EL (cell line): ENCODE results near the gene PTPRN2.

Experiments
- DNase-seq: peaks from one replicate; pipeline ENCODE4 v3.0.0-alpha.2; 2016

Gene PTPRN2

DNA sequence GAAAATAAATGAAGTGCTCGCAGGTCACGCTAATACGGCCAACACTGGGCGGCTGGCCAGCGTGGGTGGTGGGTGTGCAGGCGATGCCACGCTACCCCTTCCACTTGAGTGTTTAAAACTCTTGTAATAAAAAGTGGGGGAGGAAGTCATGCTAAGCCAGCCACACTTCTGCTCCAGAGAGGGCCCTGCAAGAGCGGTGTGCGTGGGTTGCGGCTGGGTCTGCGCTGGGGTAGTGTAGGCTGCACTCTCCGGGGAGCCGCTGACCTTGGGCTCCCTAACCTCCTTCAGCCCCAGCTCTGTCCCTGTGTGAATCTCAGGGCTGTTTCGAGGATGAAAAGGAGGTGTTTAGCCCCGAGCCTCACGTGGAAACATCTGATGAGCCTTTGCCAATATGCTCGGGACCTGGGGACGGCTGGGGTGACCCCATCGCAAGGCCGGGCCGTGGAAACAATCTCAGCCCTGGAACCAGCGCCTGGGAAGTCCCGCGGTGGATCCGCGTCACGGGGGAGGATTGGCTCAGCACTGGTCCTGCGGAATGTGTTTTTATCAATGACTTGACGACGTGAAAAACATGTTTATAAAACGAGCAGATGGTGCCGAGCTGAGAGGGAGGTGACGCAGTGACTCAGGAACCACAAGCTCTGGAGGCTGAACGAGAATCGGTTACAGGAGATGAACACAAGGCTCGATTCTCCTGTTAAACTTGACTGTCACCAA lies 972.4 kb downstream of the PTPRN2 start:
- no peak for DNase-seq

DNA sequence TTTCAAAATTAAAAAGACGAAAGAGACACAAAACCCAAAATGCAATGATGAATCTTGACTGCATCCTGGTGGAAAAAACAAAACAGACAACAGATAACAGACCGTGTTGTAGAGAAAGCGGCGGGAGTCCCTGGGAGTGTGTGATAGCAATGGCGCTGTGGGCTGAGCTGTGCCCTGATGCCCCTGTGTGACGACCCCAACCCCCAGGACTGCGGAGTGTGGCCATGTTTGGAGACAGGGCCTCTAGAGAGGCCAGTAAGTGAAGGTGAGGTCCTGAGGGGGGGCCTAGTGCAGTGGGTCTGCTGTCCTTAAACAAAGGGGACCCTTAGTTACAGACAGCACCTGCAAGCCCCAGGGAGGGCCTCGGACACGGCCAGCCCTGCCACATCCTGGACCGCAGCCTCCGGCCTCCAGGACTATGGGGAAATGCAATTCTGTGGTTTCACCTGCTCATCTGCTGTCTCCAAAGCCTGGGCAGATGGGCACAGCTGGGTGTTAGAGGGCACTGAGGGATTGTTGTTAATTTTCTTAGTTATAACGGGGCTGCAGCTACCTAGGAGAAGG lies 973.1 kb downstream of the PTPRN2 start:
- no peak for DNase-seq

DNA sequence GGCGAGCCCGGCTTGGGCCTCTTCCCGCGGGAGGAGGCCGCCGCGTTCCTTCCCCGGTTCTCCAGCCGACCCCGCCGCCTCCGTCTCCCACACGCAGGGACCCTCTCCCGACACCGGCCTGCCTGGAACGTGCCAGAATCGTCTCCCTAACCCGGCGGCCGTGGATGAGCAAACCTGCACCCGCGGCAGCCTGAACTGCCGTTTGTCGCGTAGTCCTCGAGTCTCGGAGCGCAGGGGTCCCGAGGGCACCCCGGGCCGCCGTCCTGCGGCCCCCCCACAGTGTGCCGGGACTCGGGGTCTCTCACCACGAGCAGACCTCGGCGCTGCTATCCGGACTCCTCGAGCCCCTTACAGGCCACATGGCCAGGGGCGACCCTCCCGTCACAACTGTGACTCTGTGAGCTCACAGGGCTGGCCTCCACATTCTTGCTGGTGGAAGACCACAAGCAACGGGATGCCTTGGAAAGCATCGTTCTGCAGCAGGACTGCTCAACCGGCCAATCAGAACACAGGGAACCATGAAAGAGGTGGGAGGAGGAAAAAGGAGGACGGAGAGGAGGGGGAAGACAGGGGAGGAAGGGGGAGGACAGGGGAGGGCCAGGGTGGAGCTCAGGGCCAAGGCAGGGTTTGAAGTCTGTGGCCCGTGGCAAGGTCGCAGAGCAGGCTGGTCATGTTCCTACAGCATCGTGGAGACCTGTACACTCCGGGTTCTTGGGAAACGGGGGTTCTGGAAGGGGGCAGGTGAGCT lies 973.9 kb downstream of the PTPRN2 start:
- DNase-seq = no peak

DNA sequence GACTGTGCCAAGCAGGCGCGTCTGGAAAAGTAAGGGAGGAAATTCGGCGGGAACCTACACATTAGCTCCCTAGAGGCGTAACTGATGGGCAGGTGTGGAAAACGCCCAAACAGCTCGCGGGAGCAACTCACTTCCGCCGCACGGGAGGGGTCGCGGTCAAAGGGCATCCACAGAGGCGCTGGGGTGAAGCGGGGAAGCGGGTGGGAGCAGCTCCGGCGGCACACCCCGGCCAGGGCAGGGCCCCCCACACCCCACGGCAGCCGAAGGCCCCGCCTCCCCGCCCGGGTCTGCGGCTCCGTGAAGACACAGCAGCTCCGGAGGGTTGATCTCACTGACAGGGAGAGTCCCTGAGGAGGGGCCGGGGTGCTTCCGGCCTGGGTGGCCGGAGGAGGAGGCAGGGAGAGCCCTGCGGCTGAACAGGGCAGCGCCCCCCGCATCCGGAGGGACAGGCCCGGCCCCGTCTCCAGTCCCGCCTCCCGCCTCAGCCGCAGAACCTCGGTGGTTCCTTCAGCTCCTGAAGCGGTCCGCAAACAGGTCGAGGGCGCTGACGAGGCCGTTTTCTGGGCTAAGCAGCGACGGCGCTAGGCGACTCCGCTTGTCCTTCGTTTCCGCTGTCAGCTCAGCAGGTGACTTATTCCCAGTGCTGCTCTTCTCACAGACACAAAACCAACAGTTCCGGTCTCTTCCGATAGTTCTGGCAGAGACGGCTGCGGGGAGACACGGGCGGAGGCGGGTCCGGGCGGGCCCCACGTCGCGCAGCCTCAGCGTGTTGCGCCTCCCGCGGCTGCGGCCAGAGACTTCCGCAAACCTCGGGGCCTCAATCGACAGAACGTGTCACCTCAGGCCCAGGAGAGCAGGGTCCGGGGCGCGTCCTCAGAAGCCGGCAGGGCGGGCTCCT lies 974.7 kb downstream of the PTPRN2 start:
- no peak for DNase-seq

DNA sequence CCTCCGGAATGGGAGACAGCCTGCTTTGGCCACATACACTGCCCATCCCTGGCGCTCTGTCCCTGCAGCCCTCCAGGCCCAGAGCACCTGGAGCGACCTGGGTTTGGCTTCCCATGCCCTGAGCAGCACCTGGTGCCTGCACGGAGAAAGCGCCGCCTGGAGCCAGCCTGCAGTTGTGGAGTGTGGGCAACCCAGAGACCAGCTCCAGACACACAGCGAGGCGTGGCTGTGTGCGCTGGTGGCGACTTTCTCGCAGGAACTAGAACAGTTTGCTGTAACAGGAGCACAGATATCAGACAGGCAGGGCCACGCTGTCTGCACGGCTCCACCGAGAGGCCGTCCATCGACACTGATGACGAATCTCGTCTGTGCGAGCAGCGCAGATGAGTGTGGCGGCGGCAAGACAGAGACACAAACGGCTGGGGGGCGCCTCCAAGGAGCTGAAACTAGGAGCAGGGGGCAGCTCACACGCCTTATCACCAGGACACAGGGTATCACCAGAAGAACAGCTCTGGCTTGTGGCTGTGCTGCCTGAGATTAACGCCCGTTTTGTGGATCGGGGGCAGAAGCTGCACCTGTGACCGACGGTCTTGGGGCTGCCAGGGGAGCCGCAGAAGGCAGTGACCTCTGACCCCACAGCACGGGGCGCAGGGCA lies 975.5 kb downstream of the PTPRN2 start:
- DNase-seq = no peak

DNA sequence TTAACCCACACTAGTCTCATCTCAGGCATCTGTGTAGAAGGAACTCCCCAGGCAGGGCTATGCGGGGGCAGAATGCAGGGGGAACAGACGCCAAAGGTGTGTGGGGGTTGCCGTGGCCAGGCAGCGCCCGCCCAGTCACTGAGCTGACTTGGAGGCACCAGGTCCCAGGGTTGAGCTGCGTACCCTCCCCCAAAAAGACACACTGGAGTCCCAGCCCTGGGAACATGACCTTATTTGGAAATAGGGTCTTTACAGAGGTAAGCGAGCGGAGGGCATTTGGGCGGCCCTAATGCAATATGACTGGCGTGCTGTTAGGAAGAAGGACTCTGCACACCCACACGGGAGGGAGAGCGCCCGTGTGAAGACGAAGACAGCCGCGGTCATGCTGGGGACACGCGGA lies 976.3 kb downstream of the PTPRN2 start:
- DNase-seq = no peak

DNA sequence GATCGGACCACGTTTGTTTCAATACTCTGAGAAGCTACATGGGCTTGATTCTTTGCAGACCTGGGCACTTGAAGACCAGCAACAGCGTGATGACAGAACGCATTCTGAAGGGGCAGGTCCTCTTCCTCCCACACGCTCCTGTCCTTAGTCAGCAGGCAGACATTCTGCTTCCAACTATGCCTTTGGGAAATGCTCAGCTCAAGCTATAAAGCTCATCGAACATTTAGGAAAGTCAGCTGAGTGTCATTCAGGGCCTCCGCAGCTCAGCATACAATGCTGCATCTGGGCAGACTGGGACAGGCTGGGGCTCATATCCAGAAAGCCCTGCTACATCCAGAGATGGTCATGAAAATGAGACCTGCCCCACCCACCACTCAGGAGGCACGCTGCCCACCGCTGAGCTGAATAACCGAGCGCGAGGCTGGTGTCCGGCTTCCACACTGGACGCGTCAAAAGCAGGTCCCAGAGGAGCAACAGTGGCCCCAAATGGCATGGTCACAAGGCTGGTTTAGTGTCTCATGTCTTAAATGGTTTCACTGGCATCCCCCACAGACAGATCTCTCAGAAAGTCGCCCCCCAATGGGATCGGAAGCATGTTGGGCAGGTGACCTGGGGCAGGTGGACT lies 976.8 kb downstream of the PTPRN2 start:
- no peak for DNase-seq

DNA sequence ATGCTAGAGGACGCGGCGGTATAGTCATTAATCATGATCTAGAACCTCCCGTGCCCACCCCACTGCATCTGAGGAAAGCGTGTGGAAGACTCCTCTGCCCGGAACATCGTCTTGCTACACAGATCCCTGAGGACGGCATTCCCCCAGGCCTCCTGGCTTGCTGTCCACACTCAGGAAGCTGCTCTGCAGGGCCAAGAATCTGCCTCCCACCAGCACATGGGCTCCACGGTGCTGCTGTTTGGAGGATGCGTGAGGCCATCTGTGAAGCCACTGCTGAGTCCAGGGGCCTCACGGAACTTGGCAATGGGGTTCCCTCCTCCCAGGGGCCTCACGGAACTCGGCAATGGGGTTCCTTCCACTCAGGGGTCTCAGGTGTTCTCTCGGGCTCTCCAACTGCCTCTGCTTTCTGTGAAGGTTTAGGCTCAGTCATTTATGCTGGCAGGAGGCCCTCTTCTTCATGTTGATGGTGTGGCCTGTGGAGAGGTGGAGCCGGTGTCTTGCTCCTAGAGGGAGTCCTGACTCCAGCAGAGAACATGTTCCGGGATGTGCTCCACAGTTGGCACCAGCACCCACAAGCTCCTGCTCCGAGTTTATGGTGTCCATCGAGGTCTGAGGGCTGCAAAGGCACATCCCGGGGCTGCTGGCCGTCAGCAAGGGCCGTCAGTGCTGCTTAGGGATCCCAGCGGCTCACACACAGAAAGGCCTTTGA lies 977.5 kb downstream of the PTPRN2 start:
- DNase-seq = no peak

DNA sequence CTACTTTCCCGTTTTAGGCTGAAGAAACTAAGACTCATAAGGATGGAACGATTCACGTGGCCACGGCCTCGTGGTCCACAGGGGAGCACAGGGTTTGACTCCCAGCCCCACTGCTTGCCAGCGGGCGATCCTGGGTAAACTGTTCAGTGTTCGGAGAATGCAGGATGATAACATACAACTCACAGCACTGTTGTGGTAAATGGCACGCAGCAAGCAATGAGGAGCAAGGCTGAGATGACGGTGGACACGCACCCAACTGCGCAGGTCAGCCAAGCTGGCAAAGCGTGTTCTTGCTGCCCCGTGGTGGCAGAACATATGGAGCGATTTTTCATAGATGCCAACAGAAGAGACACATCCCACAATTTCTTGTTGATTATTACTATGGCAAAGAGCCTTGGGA lies 978.1 kb downstream of the PTPRN2 start:
- no peak for DNase-seq

DNA sequence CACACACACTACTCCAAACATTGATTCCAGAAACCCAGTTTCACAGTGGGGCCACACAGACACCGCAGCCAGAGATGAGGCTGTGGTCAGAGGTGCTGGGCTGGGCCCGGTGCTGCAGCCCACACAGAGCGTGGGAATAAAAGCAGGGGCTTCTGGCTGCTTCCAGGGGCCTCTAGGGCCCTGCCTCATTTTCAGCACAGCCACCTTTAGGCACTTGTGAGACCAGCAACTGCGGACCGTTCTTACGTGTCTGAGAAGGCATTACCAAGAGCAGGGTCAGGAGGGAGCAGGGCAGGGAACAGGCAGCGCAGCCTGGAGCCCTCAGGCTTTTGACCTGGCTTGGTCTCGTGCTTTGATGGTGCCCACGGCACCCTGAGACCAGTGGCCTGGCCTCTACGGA lies 980.4 kb downstream of the PTPRN2 start:
- DNase-seq = no peak

DNA sequence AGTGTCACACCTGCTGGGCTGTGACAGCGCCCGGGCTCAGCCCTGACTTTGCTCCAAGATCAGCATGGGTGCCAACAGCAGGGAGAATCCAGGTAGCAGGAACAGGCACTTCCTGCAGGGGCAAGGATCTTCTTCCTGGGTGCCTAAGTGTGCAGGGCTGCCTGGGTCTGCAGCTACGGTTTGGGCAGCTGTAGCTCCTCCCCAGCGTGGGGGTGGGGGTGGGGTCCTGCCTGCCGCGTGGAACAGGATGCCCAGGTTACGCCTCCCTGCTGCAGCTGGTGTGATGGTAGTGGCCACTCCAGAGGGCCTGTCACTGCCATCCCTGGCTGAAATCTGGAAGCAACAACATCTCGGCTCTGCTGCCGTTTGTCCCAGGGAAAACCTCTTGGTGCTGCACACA lies 981.5 kb downstream of the PTPRN2 start:
- no peak for DNase-seq

DNA sequence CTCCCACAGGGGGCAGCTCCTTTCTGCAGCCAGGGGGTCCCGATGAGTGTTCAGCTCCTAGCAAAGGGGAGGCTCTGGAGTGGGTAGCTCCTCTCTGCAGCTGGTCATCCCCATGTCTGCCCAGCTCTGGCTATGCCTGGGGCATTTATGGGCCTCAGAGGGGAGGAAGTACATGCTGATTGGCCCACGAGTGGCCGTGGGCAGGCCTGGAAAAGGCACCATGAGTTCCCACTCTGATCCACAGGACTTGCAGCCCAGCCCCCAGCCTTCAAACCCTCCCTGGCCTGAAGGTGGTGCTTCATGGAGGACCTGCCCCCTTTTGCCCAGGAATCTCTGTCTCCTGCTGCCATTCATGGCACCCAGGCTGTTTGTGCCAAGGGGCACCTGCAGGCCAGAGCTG lies 982.0 kb downstream of the PTPRN2 start:
- DNase-seq = no peak

DNA sequence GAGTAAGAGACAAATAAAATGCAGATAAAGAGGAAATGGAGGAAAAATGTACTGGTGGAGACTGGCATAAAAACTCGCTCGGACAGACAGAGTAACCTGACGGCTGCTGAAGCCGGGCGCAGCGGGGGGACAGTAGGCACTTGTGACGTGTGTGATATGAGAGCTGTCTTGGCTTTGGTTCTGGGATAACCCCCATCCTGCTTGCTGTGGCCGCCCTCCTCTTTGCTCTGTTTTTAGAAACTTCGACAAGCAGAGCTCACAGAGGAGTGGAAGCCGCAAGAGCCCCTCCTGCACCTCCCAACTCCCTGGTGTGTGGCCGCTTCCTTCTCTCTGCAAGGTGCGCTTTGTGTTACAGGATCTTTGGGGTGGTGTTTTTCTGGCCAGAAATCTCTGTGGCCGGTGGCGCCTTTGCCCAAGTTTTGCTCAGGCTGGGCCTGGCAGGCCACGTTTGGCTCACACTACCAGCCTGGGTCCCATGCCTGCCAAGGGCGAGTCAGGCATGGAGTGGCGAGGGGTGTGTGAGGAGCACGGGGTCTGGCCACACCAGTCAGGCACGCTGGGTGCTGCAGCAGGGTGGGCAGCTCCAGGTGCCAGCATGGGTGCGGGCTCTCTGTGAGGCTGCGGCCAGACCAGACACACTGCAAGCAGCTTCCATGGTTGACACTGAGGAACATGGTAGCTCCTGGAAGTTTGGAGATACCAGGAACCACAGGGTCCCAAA lies 982.8 kb downstream of the PTPRN2 start:
- no peak for DNase-seq

DNA sequence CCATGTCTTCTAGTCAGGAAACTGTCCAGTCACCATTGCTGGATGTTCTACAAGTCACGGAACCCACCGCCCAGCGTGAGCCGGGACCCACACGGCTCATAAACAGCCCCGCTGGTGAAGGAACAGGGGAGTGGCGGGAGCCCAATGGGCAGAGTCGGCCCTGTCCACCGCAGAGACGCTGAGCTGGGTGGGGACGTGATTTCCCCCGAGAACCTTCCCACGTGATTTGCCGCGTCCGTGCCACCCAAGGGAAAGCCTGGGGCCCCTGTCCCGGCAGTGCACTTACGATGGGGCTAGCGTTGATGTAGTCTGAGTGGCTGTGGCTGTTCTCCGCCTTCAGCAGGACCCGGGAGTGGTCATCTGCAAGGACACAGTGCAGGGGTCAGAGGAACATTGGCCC lies 983.9 kb downstream of the PTPRN2 start:
- no peak for DNase-seq

DNA sequence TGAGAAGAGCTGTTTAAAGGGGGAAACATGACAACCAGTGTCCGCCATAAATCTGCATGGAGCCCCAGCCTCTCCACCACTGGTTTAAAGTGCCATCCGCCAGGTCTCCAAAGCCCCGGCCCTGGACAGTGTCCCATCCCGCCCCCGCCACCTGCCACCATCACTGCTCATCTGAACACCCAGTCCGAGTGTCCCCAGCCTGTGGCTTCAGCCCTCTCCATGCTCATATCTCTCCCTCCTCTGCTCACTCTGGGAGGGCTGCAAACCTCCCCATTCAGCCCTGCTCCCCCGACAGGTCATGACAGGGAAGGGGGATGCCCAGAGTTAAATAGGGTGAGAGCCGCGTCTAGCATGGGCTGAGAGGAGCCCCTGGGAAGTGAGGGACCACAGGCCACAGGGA lies 984.6 kb downstream of the PTPRN2 start:
- DNase-seq = no peak

DNA sequence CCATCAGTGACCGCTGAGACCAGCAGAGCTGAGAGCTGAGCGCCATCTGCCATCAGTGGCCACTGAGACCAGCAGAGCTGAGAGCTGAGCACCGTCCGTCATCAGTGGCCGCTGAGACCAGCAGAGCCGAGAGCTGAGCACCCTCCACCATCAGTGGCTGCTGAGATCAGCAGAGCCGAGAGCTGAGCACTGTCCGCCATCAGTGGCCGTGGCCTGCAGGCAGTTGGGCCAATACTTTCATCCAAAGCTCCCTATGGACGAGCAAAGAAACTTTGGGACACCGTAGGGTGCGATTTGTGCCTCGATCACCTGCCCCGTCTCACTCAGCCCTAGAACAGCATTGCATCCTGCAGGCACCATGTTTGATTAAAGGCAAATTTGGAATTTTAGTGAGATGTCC lies 985.0 kb downstream of the PTPRN2 start:
- DNase-seq = no peak

DNA sequence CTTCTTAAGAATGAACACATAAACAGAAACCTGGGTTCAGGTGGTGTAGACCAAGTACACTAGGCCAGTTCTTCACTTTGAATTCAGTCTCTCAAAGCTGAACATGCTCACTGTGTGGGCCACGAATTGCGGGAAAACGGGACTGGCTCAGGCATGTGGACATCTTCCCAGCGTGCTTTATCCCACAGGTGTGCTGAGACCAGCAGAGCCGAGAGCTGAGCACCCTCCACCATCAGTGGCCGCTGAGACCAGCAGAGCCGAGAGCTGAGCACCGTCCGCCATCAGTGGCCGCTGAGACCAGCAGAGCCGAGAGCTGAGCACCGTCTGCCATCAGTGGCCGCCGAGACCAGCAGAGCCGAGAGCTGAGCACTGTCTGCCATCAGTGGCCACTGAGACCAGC lies 985.5 kb downstream of the PTPRN2 start:
- no peak for DNase-seq

DNA sequence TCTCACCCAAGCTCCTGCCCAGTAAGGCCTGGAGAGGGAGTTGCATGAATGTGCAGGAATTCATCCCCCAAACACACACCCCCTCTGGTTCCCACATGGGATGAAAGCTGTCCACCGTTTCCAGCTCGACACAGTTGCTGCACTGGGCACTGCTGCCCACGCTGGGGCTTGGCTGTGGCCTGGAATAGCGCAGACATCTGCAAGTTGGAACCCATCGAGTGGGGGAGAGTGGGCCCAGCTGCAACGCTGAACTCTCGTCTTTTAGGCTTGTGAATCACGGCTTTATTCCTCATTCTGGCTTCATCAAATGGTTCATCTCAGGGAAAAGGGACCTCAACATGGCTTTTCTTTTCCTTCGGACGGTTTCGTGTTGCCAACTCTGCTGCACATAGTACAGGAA lies 986.1 kb downstream of the PTPRN2 start:
- no peak for DNase-seq

DNA sequence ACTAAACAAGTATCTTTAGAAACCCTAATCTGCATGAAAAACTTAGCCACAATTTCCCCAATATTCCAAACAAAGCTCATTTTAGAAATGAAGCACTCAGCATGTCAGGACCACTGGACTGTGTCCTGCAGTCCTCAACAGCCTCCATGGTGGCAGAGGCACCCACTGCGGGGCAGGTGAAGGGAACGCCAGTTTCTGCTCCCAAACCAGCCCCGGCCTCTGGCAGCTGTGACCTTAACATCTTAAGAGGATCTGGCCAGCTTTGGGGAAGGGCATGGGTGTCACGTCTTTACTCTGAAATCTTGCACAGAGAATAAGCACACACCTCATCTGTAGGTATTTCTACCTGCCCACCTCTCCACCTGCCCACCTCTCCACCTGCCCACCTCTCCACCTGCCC lies 988.1 kb downstream of the PTPRN2 start:
- no peak for DNase-seq

DNA sequence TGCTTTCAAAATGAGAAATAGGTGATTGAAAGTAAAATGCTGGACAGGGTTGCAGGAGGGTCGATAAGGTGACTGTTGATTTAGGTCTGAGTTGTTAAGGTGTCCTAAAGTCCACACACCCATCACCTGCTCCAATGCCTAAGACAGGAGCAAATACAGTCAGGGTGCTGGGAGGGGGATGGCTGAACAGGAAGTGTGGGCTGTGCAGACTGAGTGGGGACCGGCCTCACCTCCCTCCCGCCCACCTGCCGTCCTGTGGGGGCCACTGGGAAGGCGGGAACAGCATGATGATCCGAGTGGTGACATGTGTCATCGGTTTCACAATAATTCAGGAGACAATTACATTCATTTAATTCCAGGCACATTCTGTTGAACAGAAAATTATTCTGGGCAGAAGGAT lies 990.1 kb downstream of the PTPRN2 start:
- DNase-seq = no peak

DNA sequence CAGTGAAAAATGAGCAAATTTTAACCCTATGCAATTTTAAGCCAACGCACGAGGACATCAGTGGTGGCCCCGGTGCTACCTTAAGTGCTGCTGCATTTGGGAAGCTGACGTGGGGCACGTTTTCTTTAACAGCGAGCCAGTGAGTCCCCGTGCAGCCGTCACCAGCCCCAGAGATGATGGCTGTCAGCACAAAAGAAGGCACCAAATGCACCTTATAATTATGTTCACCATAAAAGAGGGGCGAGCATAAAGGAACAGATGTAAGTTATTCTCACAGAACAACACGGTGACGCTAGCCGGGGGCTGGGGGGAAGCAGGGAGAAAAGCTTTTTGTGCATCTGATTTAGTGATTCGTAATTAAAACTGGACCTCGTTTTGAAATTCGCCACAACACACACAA lies 990.7 kb downstream of the PTPRN2 start:
- no peak for DNase-seq
